HEK293 (cell line): ENCODE measurements around the gene FBXW5.
A peak's percentile ranks its signal among the peaks of the same experiment; 100 is the strongest.

Experiments used
- CTCF ChIA-PET: fragments of 350-600 bp; formaldehyde crosslinking; extraction: SDS; loops from one replicate; lab custom pipeline; 2021; ENCODE audit warnings: antibody characterized with exemption; lab: Yijun Ruan, JAX
- POLR2A ChIA-PET: fragments of 300-600 bp; formaldehyde crosslinking; extraction: SDS; loops from one replicate; lab custom pipeline; 2020; ENCODE audit warnings: antibody characterized with exemption, inconsistent platforms; lab: Yijun Ruan, JAX
- H3K27ac ChIP-seq: fragments of 200-500 bp; sonication (Bioruptor generic); 2 replicates; pipeline ENCODE4 v1.5.1; 2014; ENCODE audit warnings: low read depth, low read length, control low read depth, inconsistent platforms; ENCODE audit errors: extremely low read depth
- H3K36me3 ChIP-seq, 2 experiments: fragments of 200-500 bp in 1 of 2; sonication (Bioruptor generic) in 1 of 2; 1 replicate in 1 of 2; 2 replicates in 1 of 2; pipeline ENCODE4 v1.5.1; 2014 to 2017; ENCODE audit warnings: inconsistent platforms in 2 of 2, low read length in 2 of 2; ENCODE audit not compliant: control insufficient read depth in 2 of 2, insufficient read depth in 1 of 2
- H3K4me1 ChIP-seq: fragments of 200-500 bp; sonication (Bioruptor generic); 2 replicates; pipeline ENCODE4 v1.5.1; 2014; ENCODE audit warnings: mild to moderate bottlenecking, low read length, inconsistent platforms; ENCODE audit not compliant: control insufficient read depth, insufficient read depth
- H3K4me3 ChIP-seq: 2 replicates; pipeline ENCODE4 v1.5.1; 2011; ENCODE audit warnings: low read depth, mild to moderate bottlenecking, control low read depth, low read length, moderate library complexity
- H3K9me3 ChIP-seq: fragments of 200-500 bp; sonication (Bioruptor generic); 2 replicates; pipeline ENCODE4 v1.5.1; 2014; ENCODE audit warnings: low read depth, low read length, inconsistent platforms; ENCODE audit not compliant: control insufficient read depth, insufficient read depth
- FEZF1 ChIP-seq: fragments of 450-650 bp; formaldehyde crosslinking; IDR thresholded peaks from 2 replicates; pipeline ENCODE4 v1.5.1; 2016; ENCODE audit warnings: missing biosample characterization, missing genetic modification characterization
- GLI4 ChIP-seq: fragments of 450-650 bp; formaldehyde crosslinking; IDR thresholded peaks from 2 replicates; pipeline ENCODE4 v1.5.1; 2016; ENCODE audit warnings: missing biosample characterization, missing genetic modification characterization
- KLF1 ChIP-seq: fragments of 450-650 bp; formaldehyde crosslinking; IDR thresholded peaks from 2 replicates; pipeline ENCODE4 v1.5.1; 2016; ENCODE audit warnings: missing biosample characterization, missing genetic modification characterization
- KLF8 ChIP-seq: fragments of 450-650 bp; formaldehyde crosslinking; IDR thresholded peaks from 2 replicates; pipeline ENCODE4 v1.5.1; 2016; ENCODE audit warnings: missing biosample characterization, missing genetic modification characterization
- SP7 ChIP-seq: fragments of 450-650 bp; formaldehyde crosslinking; IDR thresholded peaks from 2 replicates; pipeline ENCODE4 v1.5.1; 2016; ENCODE audit warnings: missing biosample characterization, missing genetic modification characterization
- ZBTB1 ChIP-seq: fragments of 450-650 bp; formaldehyde crosslinking; IDR thresholded peaks from 2 replicates; pipeline ENCODE4 v1.5.1; 2016; ENCODE audit warnings: missing biosample characterization, missing genetic modification characterization
- ZBTB17 ChIP-seq: fragments of 450-650 bp; formaldehyde crosslinking; IDR thresholded peaks from 2 replicates; pipeline ENCODE4 v1.5.1; 2016; ENCODE audit warnings: missing biosample characterization, missing genetic modification characterization
- ZFHX2 ChIP-seq: fragments of 450-650 bp; formaldehyde crosslinking; conservative IDR thresholded peaks from 2 replicates; pipeline ENCODE4 v1.5.1; 2016; ENCODE audit warnings: missing biosample characterization, missing genetic modification characterization
- ZFP3 ChIP-seq: fragments of 450-650 bp; formaldehyde crosslinking; IDR thresholded peaks from 2 replicates; pipeline ENCODE4 v1.5.1; 2016; ENCODE audit warnings: low read depth, missing biosample characterization, missing genetic modification characterization
- ZNF112 ChIP-seq: fragments of 450-650 bp; formaldehyde crosslinking; IDR thresholded peaks from 2 replicates; pipeline ENCODE4 v1.5.0; 2017; ENCODE audit warnings: missing biosample characterization, missing genetic modification characterization
- ZNF121 ChIP-seq: fragments of 450-650 bp; formaldehyde crosslinking; IDR thresholded peaks from 2 replicates; pipeline ENCODE4 v1.5.1; 2016; ENCODE audit warnings: missing biosample characterization, missing genetic modification characterization
- ZNF133 ChIP-seq: fragments of 450-650 bp; formaldehyde crosslinking; IDR thresholded peaks from 2 replicates; pipeline ENCODE4 v1.5.1; 2016; ENCODE audit warnings: missing biosample characterization, missing genetic modification characterization
- ZNF174 ChIP-seq: fragments of 450-650 bp; formaldehyde crosslinking; IDR thresholded peaks from 2 replicates; pipeline ENCODE4 v1.5.0; 2017; ENCODE audit warnings: missing biosample characterization, mild to moderate bottlenecking, missing genetic modification characterization
- ZNF223 ChIP-seq: fragments of 450-650 bp; formaldehyde crosslinking; IDR thresholded peaks from 2 replicates; pipeline ENCODE4 v1.5.1; 2016; ENCODE audit warnings: missing biosample characterization, missing genetic modification characterization
- ZNF248 ChIP-seq: fragments of 450-650 bp; formaldehyde crosslinking; IDR thresholded peaks from 2 replicates; pipeline ENCODE4 v1.5.1; 2017; ENCODE audit warnings: missing biosample characterization, missing genetic modification characterization
- ZNF354C ChIP-seq: fragments of 450-650 bp; formaldehyde crosslinking; IDR thresholded peaks from 2 replicates; pipeline ENCODE4 v1.5.1; 2016; ENCODE audit warnings: missing biosample characterization, missing genetic modification characterization, low read depth, borderline replicate concordance
- ZNF366 ChIP-seq: fragments of 450-650 bp; formaldehyde crosslinking; conservative IDR thresholded peaks from 2 replicates; pipeline ENCODE4 v1.5.1; 2016; ENCODE audit warnings: missing biosample characterization, missing genetic modification characterization
- ZNF391 ChIP-seq: fragments of 450-650 bp; formaldehyde crosslinking; IDR thresholded peaks from 2 replicates; pipeline ENCODE4 v1.5.1; 2016; ENCODE audit warnings: low read depth, missing biosample characterization, missing genetic modification characterization, borderline replicate concordance
- ZNF473 ChIP-seq: fragments of 450-650 bp; formaldehyde crosslinking; IDR thresholded peaks from 2 replicates; pipeline ENCODE4 v1.5.1; 2017; ENCODE audit warnings: missing biosample characterization, missing genetic modification characterization
- ZNF521 ChIP-seq: fragments of 450-650 bp; formaldehyde crosslinking; IDR thresholded peaks from 2 replicates; pipeline ENCODE4 v1.5.1; 2017; ENCODE audit warnings: missing biosample characterization, mild to moderate bottlenecking, missing genetic modification characterization
- ZNF558 ChIP-seq: fragments of 450-650 bp; formaldehyde crosslinking; IDR thresholded peaks from 2 replicates; pipeline ENCODE4 v1.5.1; 2016; ENCODE audit warnings: missing biosample characterization, missing genetic modification characterization
- ZNF621 ChIP-seq: fragments of 450-650 bp; formaldehyde crosslinking; IDR thresholded peaks from 2 replicates; pipeline ENCODE4 v1.5.1; 2017; ENCODE audit warnings: missing biosample characterization, missing genetic modification characterization
- ZNF654 ChIP-seq: fragments of 450-650 bp; formaldehyde crosslinking; IDR thresholded peaks from 2 replicates; pipeline ENCODE4 v1.5.1; 2016; ENCODE audit warnings: low read depth, missing biosample characterization, missing genetic modification characterization
- ZNF747 ChIP-seq: fragments of 450-650 bp; formaldehyde crosslinking; IDR thresholded peaks from 2 replicates; pipeline ENCODE4 v1.5.1; 2016; ENCODE audit warnings: missing biosample characterization, missing genetic modification characterization
- TF ChIP-seq, protein P1 (sequence below): sonication (generic); formaldehyde crosslinking; IDR thresholded peaks from 2 replicates; pipeline ENCODE4 v1.8.1; 2022; ENCODE audit warnings: mild to moderate bottlenecking, moderate library complexity, missing genetic modification reagents
- TF ChIP-seq, protein P2 (sequence below): fragments of 450-650 bp; formaldehyde crosslinking; IDR thresholded peaks from 2 replicates; pipeline ENCODE4 v1.5.1; 2016; ENCODE audit warnings: missing biosample characterization, missing genetic modification characterization, low read depth

Gene FBXW5

DNA sequence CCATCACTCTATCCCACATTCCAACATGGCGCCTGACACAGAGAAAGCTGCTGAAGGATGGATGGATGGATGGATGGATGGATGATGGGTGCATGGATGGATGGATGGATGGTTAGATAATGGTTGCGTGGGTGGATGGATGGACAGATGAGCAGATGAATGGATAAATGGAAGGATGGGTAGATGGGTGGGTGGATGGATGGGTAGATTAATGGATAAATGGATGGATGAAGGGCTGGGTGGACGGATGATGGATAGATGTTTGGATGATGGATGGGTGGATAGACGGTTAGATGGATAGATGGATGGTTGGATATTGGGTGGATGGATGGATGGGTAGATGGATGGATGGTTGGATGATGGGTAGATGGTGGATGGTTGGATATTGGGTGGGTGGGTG is 12.1 kb upstream of the FBXW5 start:
- H3K4me1 ChIP-seq, result no peaks in the 10 kb centered on the region
- H3K4me3 ChIP-seq, result no peak overlapping the region
- CTCF ChIA-PET, result no interaction called here
- TF ChIP-seq ZFP3 (no peak), ZNF366 (peak; percentile 99), SP7 (tag by site-specific recombination) (no peak), ZNF473 (no peak), ZBTB17 (peak; percentile 94), ZNF223 (tag by site-specific recombination) (no peak), ZNF248 (tag by site-specific recombination) (0 out of 2 replicates have a peak, but pooled peaks have one; percentile 27), ZNF747 (tag by site-specific recombination) (0 out of 2 replicates have a peak, but pooled peaks have one; percentile 26), ZNF558 (tag by site-specific recombination) (no peak), ZNF521 (tag by site-specific recombination) (0 out of 2 replicates have a peak, but pooled peaks have one; percentile 69), ZNF654 (tag by site-specific recombination) (no peak), ZNF174 (tag by site-specific recombination) (no peak), ZNF354C (tag by site-specific recombination) (no peak), KLF8 (tag by site-specific recombination) (0 out of 2 replicates have a peak, but pooled peaks have one; percentile 12), KLF1 (tag by site-specific recombination) (0 out of 2 replicates have a peak, but pooled peaks have one; percentile 46), ZNF621 (no peak), ZFHX2 (peak; percentile 81)
- TF ChIP-seq, protein P1, sequence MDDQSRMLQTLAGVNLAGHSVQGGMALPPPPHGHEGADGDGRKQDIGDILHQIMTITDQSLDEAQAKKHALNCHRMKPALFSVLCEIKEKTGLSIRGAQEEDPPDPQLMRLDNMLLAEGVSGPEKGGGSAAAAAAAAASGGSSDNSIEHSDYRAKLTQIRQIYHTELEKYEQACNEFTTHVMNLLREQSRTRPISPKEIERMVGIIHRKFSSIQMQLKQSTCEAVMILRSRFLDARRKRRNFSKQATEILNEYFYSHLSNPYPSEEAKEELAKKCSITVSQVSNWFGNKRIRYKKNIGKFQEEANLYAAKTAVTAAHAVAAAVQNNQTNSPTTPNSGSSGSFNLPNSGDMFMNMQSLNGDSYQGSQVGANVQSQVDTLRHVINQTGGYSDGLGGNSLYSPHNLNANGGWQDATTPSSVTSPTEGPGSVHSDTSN (CRISPR knock-in tag), result no peak
- TF ChIP-seq, protein P2, sequence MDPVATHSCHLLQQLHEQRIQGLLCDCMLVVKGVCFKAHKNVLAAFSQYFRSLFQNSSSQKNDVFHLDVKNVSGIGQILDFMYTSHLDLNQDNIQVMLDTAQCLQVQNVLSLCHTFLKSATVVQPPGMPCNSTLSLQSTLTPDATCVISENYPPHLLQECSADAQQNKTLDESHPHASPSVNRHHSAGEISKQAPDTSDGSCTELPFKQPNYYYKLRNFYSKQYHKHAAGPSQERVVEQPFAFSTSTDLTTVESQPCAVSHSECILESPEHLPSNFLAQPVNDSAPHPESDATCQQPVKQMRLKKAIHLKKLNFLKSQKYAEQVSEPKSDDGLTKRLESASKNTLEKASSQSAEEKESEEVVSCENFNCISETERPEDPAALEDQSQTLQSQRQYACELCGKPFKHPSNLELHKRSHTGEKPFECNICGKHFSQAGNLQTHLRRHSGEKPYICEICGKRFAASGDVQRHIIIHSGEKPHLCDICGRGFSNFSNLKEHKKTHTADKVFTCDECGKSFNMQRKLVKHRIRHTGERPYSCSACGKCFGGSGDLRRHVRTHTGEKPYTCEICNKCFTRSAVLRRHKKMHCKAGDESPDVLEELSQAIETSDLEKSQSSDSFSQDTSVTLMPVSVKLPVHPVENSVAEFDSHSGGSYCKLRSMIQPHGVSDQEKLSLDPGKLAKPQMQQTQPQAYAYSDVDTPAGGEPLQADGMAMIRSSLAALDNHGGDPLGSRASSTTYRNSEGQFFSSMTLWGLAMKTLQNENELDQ, result no peak
- TF ChIP-seq, all 188 proteins: peak for 8
- Histone ChIP-seq H3K9me3 (no peaks in the 10 kb centered on the region), H3K27ac (no peak overlapping the region), H3K36me3 (no peaks in the 10 kb centered on the region)
- POLR2A ChIA-PET, result no interaction called here

DNA sequence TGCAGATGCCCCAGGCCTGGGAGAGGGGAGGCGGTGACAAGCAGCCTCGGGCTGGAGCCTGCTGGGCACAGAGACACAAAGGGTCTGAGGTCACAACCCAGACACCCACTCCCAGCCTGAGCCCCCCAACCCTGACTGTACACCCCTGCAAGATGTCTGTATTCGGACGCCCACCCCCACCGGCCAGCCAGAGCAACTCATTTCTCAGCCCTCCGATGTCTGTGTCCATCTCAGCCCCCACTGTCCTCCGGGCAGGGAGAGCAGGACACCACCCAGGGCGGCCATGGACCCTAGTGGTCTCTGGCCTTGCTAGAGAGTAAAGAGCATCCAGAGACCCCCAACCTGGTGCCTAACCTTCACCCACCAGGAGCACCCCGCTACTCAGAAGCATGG is 11.4 kb upstream of the FBXW5 start:
- CTCF ChIA-PET, result interaction anchor here (0.7 to 1.0 kb wide), 2 partner anchors 11 to 18 kb away, joined by 3 read pairs; partner anchors contain the start of gene C8G
- Histone ChIP-seq H3K36me3 (no peaks in the 10 kb centered on the region), H3K9me3 (no peaks in the 10 kb centered on the region), H3K27ac (no peak overlapping the region), H3K4me1 (no peaks in the 10 kb centered on the region), H3K4me3 (no peak overlapping the region)
- no peak for TF ChIP-seq ZNF747 (tag by site-specific recombination)
- POLR2A ChIA-PET, result no interaction called here

DNA sequence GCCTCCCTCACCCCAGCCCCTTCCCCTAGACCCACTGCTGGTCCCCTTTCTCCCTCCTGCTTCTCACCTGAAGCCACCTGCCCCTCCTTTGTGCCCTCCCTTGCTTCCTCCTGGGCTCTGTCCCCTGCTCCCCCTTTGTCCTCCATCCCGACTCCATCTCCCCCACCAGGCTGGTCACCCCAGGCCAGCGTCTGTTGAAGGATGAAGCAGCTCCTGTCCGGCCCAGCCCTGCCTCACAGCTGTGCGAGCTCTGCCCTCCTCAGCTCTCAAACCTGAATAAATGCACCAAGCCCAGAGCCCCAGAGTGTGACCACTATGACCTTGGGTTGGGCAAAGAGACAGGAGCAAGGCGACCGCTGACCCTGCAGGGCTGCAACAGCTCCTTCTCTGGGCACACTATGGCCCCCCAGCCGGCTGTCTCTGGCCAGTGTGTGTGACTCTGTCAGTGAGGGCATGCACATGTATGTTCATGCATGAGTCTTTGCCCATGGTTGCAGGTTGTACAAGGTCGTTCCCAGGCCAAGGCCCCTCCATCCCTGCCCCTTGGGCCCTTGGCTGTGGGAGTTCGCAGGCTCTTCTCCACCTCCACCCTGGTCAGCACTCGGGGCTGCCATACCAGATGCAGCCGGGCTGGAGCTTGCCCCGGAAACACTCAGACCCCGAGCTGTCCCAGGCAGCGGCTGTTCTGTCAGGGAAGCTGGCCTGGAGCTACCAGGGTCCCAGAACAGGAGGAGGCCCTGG is 10.8 kb upstream of the FBXW5 start:
- POLR2A ChIA-PET, result no interaction called here
- H3K4me1 ChIP-seq, result no peaks in the 10 kb centered on the region; the same call in 1 of the 2 replicates
- TF ChIP-seq ZNF391 (tag by site-specific recombination) (no peak), ZNF654 (tag by site-specific recombination) (no peak), FEZF1 (tag by site-specific recombination) (no peak), ZNF133 (no peak), GLI4 (tag by site-specific recombination) (no peak), ZNF112 (tag by site-specific recombination) (no peak), ZBTB1 (tag by site-specific recombination) (no peak), ZNF121 (no peak)
- no peak overlapping the region for H3K4me3 ChIP-seq
- no peaks in the 10 kb centered on the region for H3K9me3 ChIP-seq
- H3K27ac ChIP-seq, result no peak overlapping the region
- H3K36me3 ChIP-seq, result no peaks in the 10 kb centered on the region
- CTCF ChIA-PET, result interaction anchor here (0.7 to 1.0 kb wide), 3 partner anchors 10 to 80 kb away, joined by 3 to 4 read pairs (median 3); partner anchors contain the start of gene C8G
